GM12875 (cell line): Measurements from ENCODE around the gene ASPN.

Source experiments
- H3K4me3 ChIP-seq: one replicate; pipeline ENCODE4 v1.5.1; 2011; ENCODE audit warnings: low read depth, low read length, control low read depth
- TF ChIP-seq, protein P1 (sequence below): IDR thresholded peaks from 2 replicates; pipeline ENCODE4 v1.5.1; 2011; ENCODE audit warnings: low read depth, mild to moderate bottlenecking, control low read depth, inconsistent platforms, low read length, moderate library complexity, borderline replicate concordance; ENCODE audit not compliant: insufficient read depth

The ASPN gene

DNA sequence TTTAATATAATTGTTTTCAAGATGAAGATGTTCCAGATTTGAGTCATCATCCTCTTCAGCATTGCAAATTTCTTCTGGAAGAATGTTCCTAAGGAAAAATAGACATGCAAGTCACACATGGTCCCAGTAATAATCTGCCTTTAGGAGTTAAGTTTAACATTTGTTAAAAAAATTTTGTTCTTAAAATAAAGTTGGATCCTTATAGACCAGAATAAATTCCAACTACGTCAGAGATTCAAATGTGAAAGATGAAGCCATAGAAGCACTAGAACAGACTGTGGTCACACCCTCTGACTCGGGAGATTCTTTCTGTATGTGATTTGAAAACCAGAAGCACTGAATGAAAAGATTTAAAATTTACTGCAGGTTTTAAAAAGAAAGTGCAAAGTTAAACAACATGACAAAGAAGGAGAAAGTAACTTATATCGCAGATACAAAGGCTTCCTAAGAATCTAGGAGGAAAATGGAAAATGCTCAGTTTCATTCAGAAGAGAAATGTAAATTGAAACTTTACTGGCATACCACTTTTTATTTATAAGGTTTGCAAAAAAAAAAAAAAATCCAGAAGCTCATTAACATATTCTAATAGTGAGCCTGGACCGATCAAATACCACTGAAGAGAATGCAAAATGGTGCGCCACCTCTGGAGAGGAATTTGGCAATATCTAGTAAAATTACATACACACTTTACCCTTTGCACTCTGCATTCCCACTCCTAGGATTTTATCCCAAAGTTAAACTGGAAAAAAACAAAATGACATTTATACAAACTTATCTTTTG is 14.3 kb upstream of the ASPN start:
- TF ChIP-seq, protein P1, sequence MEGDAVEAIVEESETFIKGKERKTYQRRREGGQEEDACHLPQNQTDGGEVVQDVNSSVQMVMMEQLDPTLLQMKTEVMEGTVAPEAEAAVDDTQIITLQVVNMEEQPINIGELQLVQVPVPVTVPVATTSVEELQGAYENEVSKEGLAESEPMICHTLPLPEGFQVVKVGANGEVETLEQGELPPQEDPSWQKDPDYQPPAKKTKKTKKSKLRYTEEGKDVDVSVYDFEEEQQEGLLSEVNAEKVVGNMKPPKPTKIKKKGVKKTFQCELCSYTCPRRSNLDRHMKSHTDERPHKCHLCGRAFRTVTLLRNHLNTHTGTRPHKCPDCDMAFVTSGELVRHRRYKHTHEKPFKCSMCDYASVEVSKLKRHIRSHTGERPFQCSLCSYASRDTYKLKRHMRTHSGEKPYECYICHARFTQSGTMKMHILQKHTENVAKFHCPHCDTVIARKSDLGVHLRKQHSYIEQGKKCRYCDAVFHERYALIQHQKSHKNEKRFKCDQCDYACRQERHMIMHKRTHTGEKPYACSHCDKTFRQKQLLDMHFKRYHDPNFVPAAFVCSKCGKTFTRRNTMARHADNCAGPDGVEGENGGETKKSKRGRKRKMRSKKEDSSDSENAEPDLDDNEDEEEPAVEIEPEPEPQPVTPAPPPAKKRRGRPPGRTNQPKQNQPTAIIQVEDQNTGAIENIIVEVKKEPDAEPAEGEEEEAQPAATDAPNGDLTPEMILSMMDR, result no peak
- no peak overlapping the region for H3K4me3 ChIP-seq

DNA sequence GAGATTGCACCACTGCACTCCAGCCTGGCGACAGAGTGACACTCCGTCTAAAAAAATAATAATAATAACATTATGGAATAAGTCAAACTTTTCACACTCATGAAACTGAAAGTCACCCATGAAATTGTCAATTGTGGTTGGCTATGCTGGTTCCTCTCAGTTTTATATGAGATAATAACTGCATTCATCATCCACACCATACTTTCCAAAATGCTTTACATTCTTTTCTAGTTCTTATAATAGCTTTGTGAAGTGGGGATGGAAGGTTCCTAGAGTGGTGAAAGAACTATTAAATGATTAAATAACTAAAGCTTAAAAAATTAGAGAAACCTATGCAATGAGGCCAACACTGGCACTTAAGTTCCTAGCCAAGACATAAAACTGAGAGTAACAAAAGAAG is 12.6 kb upstream of the ASPN start:
- TF ChIP-seq, protein P1, result no peak
- no peak overlapping the region for H3K4me3 ChIP-seq

DNA sequence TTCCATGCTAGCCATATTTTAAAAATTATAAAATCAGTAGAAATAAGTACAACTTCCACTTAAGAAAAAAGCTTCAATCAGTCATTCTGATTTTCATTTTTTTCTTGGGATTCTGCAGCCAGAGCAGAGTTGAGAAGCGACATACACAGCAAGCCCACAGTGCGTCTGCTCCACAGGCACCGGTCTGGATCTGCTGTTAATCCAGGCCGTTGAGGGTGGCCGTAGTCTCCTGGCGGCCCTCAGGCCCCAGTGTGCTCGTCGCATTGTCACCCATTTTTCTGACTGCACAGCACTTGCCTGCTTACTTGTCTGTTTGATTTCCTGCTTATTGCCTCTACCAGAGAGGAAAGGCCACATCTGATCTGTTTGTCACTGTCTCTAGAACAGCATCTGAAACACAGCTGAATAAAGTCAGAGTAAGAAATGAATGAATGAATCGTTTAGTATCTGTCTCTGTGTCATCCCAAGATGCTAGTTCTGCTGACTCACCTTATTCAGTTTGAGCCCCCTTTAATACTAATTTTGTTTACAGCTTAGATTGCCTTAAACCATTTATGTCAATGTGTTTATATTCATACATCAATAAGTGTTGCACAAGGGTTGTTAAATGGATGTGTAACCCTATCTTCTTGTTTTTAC is 11.6 kb upstream of the ASPN start:
- TF ChIP-seq, protein P1, result no peak
- H3K4me3 ChIP-seq, result no peak overlapping the region

DNA sequence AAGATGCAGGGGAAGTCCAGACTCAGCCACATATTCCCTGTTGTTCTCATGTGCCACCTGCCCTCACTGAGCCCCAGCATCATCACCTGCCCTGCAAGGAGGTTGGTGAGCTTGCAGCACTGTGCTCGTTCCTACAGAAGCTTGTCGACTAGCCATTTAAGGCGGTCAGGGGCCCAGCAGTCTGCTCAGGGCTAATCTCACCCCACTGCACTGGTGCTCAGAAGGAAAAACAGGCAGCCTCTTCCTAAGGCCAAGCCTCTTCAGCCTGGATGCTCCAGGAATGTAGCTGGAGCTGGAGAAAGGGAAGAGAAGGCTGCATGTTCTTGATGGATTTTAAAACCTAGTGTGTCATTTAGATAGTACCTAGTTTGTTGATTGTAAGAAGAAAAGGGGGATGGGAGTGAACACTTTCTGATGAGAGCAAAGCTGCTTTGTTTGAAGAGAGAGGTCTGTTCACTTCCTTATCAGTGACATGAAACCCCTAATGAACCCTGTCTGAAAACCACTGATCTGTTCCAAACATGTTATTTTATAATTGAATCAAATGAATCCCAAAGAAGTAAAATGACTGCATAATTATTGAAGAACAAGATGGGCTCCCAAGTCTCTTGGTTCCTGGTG is 10.6 kb upstream of the ASPN start:
- H3K4me3 ChIP-seq, result no peak overlapping the region
- TF ChIP-seq, protein P1, result no peak

DNA sequence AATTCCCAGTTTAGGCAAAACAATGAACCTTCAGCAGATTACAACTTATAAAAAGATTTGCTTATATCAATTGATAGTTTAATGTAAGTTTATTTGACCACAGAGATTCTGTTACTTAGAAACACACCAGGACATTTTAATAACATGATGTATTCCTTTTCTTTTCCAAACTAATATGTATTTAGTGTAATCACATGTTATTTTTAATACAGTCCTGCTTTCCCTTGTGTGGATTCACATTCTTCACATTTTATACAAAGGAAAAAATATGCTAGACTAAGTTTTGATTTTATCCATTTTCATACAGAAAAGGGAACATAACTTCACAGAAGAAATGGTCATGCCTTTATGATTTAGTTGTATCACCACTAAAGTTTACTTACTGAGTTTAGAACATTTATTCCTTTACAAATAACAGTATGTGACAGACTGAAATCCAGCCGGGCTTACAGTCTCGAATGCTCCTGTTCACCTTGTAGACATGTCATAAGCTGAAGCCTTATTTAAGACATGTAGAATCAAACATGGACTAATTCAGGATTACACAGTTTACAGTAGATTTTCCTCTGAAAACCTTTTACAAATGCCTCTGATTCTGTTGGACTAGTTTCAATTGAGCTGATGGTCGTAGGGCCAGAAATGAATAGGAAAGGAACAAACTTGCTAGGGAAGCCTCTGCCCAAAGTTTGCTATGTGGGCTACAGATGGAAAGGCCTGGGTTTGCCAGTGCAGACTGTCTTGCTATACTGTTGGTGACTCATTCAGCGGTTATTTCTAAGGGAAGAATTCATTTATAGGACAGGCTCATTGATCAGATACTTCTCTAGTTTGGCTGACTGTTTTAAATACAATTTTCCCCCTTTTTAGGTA is 6.6 kb upstream of the ASPN start:
- TF ChIP-seq, protein P1, result no peak
- no peak overlapping the region for H3K4me3 ChIP-seq

DNA sequence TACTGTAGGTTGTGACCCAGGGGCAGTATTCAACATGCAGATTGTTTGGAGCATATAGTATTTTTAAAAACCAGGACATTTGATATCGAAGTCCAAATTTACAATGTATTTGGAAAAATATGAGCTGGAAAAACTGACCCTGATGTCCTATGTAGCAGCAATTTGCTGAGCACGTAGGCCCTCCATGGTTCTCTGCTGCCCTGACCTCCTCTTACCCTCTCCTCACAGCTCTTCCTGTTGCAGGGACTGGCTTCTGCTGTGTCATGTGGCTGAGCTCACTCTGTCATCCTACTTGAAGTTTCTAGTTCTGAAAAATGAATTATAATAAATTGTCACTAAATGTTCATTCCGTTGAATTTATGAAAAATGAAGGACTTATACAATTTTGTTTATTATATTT is 4.1 kb upstream of the ASPN start:
- TF ChIP-seq, protein P1, result no peak

More for the DNA sequence above, 4.1 kb upstream of the ASPN start:
- no peak overlapping the region for H3K4me3 ChIP-seq
